CD14-positive monocyte (primary cell): Measurements from ENCODE around the gene RAE1. TPM values are rescaled to one million over a fixed set of nuclear protein-coding genes. Genes with fewer than 3 reads are reported as not detected.

Experiments
- DNase-seq, 3 donors: peaks; one replicate each; pipeline ENCODE4 v3.0.0-alpha.2; 2011 to 2022
- H2AFZ ChIP-seq: 2 replicates; pipeline ENCODE4 v1.6.0; 2012; ENCODE audit warnings: mild to moderate bottlenecking, low read depth, low read length, inconsistent platforms; ENCODE audit not compliant: insufficient read depth, poor library complexity, severe bottlenecking
- H3K27ac ChIP-seq, 2 donors: 1 replicate in 1 of 2; 2 replicates in 1 of 2; pipeline ENCODE4 v1.5.1; 2012 to 2013; ENCODE audit warnings: low read length in 2 of 2, control low read depth in 1 of 2, inconsistent platforms in 1 of 2, low read depth in 1 of 2, mild to moderate bottlenecking in 1 of 2
- H3K27me3 ChIP-seq, 2 donors: one replicate each; pipeline versions ENCODE4 v1.6.0 to v1.6.1; 2011 to 2013; ENCODE audit warnings: low read length in 2 of 2; ENCODE audit not compliant: control insufficient read depth in 2 of 2, insufficient read depth in 2 of 2
- H3K36me3 ChIP-seq, 2 donors: replicated peaks in 1 of 2; 1 replicate in 1 of 2; 2 replicates in 1 of 2; pipeline versions ENCODE4 v1.5.1 to v1.6.1; 2012 to 2013; ENCODE audit warnings: low read length in 2 of 2, control low read depth in 1 of 2, inconsistent platforms in 1 of 2, mild to moderate bottlenecking in 1 of 2; ENCODE audit not compliant: insufficient read depth in 2 of 2, control insufficient read depth in 1 of 2
- H3K4me1 ChIP-seq, 2 donors: 1 replicate in 1 of 2; 2 replicates in 1 of 2; pipeline versions ENCODE4 v1.5.1 to v1.6.1; 2012 to 2013; ENCODE audit warnings: low read length in 2 of 2, control low read depth in 1 of 2, inconsistent platforms in 1 of 2, mild to moderate bottlenecking in 1 of 2, moderate library complexity in 1 of 2; ENCODE audit not compliant: insufficient read depth in 2 of 2, control insufficient read depth in 1 of 2
- H3K4me2 ChIP-seq: replicated peaks from 2 replicates; pipeline ENCODE3; 2012; ENCODE audit warnings: low read length, moderate library complexity, mild to moderate bottlenecking; ENCODE audit not compliant: poor library complexity, severe bottlenecking; ENCODE audit errors: extremely low read depth
- H3K4me3 ChIP-seq, 3 experiments: fragments of 200-600 bp in 1 of 3; sonication (generic) in 1 of 3; replicated peaks in 1 of 3; 1 replicate in 2 of 3; 2 replicates in 1 of 3; pipeline ENCODE4 v1.5.1; 2011 to 2013; ENCODE audit warnings: low read length in 3 of 3, mild to moderate bottlenecking in 3 of 3, control low read depth in 2 of 3, low read depth in 2 of 3, inconsistent platforms in 1 of 3, moderate library complexity in 1 of 3
- H3K79me2 ChIP-seq: 2 replicates; pipeline ENCODE4 v1.6.0; 2012; ENCODE audit warnings: mild to moderate bottlenecking, control low read depth, inconsistent platforms, low read length, moderate library complexity; ENCODE audit not compliant: insufficient read depth
- H3K9ac ChIP-seq: 2 replicates; pipeline ENCODE4 v1.6.0; 2017; ENCODE audit warnings: low read length, mild to moderate bottlenecking; ENCODE audit not compliant: insufficient read depth, poor library complexity, severe bottlenecking
- H3K9me3 ChIP-seq, 2 donors: replicated peaks in 1 of 2; 1 replicate in 1 of 2; 2 replicates in 1 of 2; pipeline versions ENCODE4 v1.5.1 to v1.6.1; 2012 to 2013; ENCODE audit warnings: low read length in 2 of 2, control low read depth in 1 of 2; ENCODE audit not compliant: control insufficient read depth in 1 of 2, insufficient read depth in 1 of 2
- H4K20me1 ChIP-seq: 2 replicates; pipeline ENCODE4 v1.6.0; 2012; ENCODE audit warnings: mild to moderate bottlenecking, low read length, control low read depth, moderate library complexity; ENCODE audit not compliant: insufficient read depth
- H3K27ac Mint-ChIP-seq, 7 donors: one replicate each; pipeline ENCODE4 v1.8.0; 2020; ENCODE audit warnings: mild to moderate bottlenecking in 7 of 7, mixed read lengths in 7 of 7, moderate library complexity in 6 of 7, inconsistent platforms in 2 of 7
- H3K27me3 Mint-ChIP-seq, 3 donors: one replicate each; pipeline ENCODE4 v1.8.0; 2021 to 2022; ENCODE audit warnings: low read depth in 3 of 3, mild to moderate bottlenecking in 3 of 3, mixed read lengths in 3 of 3, moderate library complexity in 3 of 3, inconsistent platforms in 1 of 3
- H3K36me3 Mint-ChIP-seq, 2 donors: one replicate each; pipeline ENCODE4 v1.8.0; 2020; ENCODE audit warnings: mixed read lengths in 2 of 2, inconsistent platforms in 1 of 2, mild to moderate bottlenecking in 1 of 2
- H3K4me1 Mint-ChIP-seq: one replicate; pipeline ENCODE4 v1.8.0; 2020; ENCODE audit warnings: mild to moderate bottlenecking, mixed read lengths
- H3K4me3 Mint-ChIP-seq, 2 donors: one replicate each; pipeline ENCODE4 v1.8.0; 2020; ENCODE audit warnings: mild to moderate bottlenecking in 2 of 2, mixed read lengths in 2 of 2, moderate library complexity in 1 of 2
- H3K9me3 Mint-ChIP-seq, 7 donors: one replicate each; pipeline ENCODE4 v1.8.0; 2020 to 2022; ENCODE audit warnings: mixed read lengths in 7 of 7, mild to moderate bottlenecking in 6 of 7, moderate library complexity in 6 of 7, inconsistent platforms in 2 of 7
- CTCF ChIP-seq: fragments of 200-600 bp; IDR thresholded peaks from one replicate; pipeline ENCODE4 v1.8.0; 2022; ENCODE audit warnings: antibody characterized with exemption, mild to moderate bottlenecking
- WGBS: methylation state at CpG from one replicate; pipeline ENCODE4 v1.1.5; 2013; ENCODE audit warnings: missing lambda C conversion rate; ENCODE audit not compliant: insufficient coverage; 5-methylcytosine and 5-hydroxymethylcytosine counted together
- intact Hi-C, 2 donors: fragments of 100-400 bp; cut with micrococcal nuclease; formaldehyde crosslinking; loops; one replicate each; pipeline versions ENCODE4 v1.15.0 to v1.15.1; 2023
- polyA plus RNA-seq, 3 donors: library from polyadenylated mRNA; depleted of rRNA in 1 of 3; unstranded in 2 of 3; stranded (reverse) in 1 of 3; fragments of 300-500 nt in 2 of 3; fragments of >200 nt in 1 of 3; fragmentation: Illumina TruSeq in 2 of 3; gene quantifications; 1 replicate in 2 of 3; 2 replicates in 1 of 3; pipeline ENCODE4 v1.2.3, GENCODE V29; 2012 to 2021

RAE1 gene
- polyA plus RNA-seq, 3 donors, result 15.8 to 27.5 (median 21.7) TPM

DNA sequence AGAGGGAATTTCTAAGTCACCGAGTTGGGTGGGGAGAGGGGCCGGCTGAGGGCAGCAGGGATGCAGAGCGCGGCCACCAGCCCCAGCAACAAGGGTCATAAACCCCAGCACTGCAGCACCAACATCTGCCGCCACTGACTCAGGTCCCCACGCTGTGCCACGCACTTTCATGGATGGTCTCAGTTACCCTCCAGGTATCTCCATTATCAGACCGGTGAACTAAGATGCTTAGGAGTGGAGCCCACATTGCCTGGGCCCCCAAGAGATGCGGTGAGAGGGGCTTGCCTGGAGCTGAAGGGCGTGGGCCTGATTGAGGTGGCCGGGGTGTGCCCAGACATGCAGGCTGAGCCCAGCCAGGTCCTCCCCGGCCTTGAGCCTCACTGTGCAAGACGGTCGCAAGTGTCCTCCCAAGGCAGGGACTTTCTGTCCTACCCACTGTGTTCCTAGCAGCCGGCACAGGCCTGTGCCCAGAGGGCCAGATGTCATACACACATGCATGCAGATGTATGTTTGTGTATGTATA lies 59.4 kb downstream of the RAE1 start:
- Mint-ChIP-seq H3K9me3 (peaks cover 0 to 2% (median 0%) of the 10 kb centered on the region in 7 donors), H3K4me1 (peaks cover 17% of the 10 kb centered on the region), H3K27ac (no peak overlapping the region), H3K36me3 (peaks cover 39 to 49% of the 10 kb centered on the region in 2 donors), H3K27me3 (peaks cover 1 to 3% (median 3%) of the 10 kb centered on the region in 3 donors), H3K4me3 (no peak overlapping the region)
- Histone ChIP-seq H3K9me3 (no peaks in the 10 kb centered on the region), H3K4me3 (no peak overlapping the region), H3K4me1 (peaks cover 9 to 13% of the 10 kb centered on the region in 2 donors), H4K20me1 (peaks cover 40% of the 10 kb centered on the region), H3K27me3 (no peaks in the 10 kb centered on the region), H3K27ac (no peak overlapping the region), H3K79me2 (peaks cover 4% of the 10 kb centered on the region), H2AFZ (no peak overlapping the region), H3K9ac (no peak overlapping the region), H3K4me2 (no peak overlapping the region), H3K36me3 (peaks cover 41 to 48% of the 10 kb centered on the region in 2 donors)
- no peak for DNase-seq
- intact Hi-C loops, result no loop called here
- WGBS, result 98% methylated on average over 11 of the region's 15 CpGs
- TF ChIP-seq CTCF, result no peak

DNA sequence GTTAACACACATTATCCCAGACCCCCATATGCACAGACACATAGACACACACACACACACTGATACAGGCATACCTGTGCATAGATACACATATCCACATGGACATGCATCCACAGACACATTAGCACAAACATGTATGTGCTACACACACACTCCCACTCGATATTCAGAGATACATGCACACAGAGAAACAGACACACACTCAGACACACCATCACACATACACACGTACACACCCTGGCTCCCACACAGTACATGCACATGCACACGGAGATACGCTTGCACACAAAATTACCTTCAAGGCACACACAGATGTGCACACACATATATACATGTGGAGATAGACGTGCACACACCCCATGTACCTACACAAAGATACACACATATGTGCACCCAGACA lies 59.9 kb downstream of the RAE1 start:
- no peak overlapping the region for H3K27ac ChIP-seq
- intact Hi-C loops, result no loop called here
- peaks cover 9 to 13% of the 10 kb centered on the region in 2 donors for H3K4me1 ChIP-seq
- peaks cover under 1% of the 10 kb centered on the region for H3K79me2 ChIP-seq
- Mint-ChIP-seq H3K9me3 (peaks cover 0 to 2% (median 0%) of the 10 kb centered on the region in 7 donors), H3K4me1 (peaks cover 21% of the 10 kb centered on the region), H3K27ac (no peak overlapping the region), H3K27me3 (peaks cover 1 to 3% (median 3%) of the 10 kb centered on the region in 3 donors), H3K4me3 (no peak overlapping the region), H3K36me3 (peaks cover 37 to 45% of the 10 kb centered on the region in 2 donors)
- no peak overlapping the region for H3K9ac ChIP-seq
- H3K9me3 ChIP-seq, result no peaks in the 10 kb centered on the region
- no peak for TF ChIP-seq CTCF
- peaks cover 36 to 43% of the 10 kb centered on the region in 2 donors for H3K36me3 ChIP-seq
- peaks cover 35% of the 10 kb centered on the region for H4K20me1 ChIP-seq
- H3K4me2 ChIP-seq, result no peak overlapping the region
- DNase-seq, result no peak
- H3K4me3 ChIP-seq, result no peak overlapping the region
- 88% methylated on average over 3 of the region's 5 CpGs for WGBS
- no peaks in the 10 kb centered on the region for H3K27me3 ChIP-seq
- H2AFZ ChIP-seq, result no peak overlapping the region
